GM18858 (cell line): ENCODE measurements around the gene DRAM1.
"Not testable (repeated sequence)": the region's sequence is repeated elsewhere in the genome, so short reads cannot be mapped to it uniquely, and the experiment has no call there.

Experiments used
- ATAC-seq: cut with Tn5 transposase; IDR thresholded peaks from one replicate; pipeline ENCODE4 v1.9.1; 2021; ENCODE audit not compliant: unreplicated experiment

The DRAM1 gene

GRCh38 chr12:101858361-101858760 is 19.0 kb upstream of the DRAM1 start:
- ATAC-seq, result no peak

GRCh38 chr12:101859664-101860607 is 17.4 kb upstream of the DRAM1 start:
- ATAC-seq, result peak; percentile 50

- ATAC-seq, result not testable (repeated sequence)
Observed at GRCh38 chr12:101861688-101862087, 15.7 kb upstream of the DRAM1 start.

- ATAC-seq, result no peak
Observed at GRCh38 chr12:101862245-101862644, 15.1 kb upstream of the DRAM1 start.

- no peak for ATAC-seq
Observed at GRCh38 chr12:101863981-101864380, 13.4 kb upstream of the DRAM1 start.

- no peak for ATAC-seq
Observed at GRCh38 chr12:101866615-101867373, 10.6 kb upstream of the DRAM1 start.

GRCh38 chr12:101867619-101868018 is 9.8 kb upstream of the DRAM1 start:
- not testable (repeated sequence) for ATAC-seq

- no peak for ATAC-seq
Observed at GRCh38 chr12:101870925-101871324, 6.5 kb upstream of the DRAM1 start.

- ATAC-seq, result no peak
Observed at GRCh38 chr12:101875162-101875561, 2.2 kb upstream of the DRAM1 start.

- ATAC-seq, result no peak
Observed at GRCh38 chr12:101876322-101876860, 989 bp upstream of the DRAM1 start.

- ATAC-seq, result no peak
Observed at GRCh38 chr12:101877806-101878242, 444 bp downstream of the DRAM1 start.

GRCh38 chr12:101878243-101878821 is 952 bp downstream of the DRAM1 start:
- ATAC-seq, result no peak

- no peak for ATAC-seq
Observed at GRCh38 chr12:101880769-101881168, 3.4 kb downstream of the DRAM1 start.

GRCh38 chr12:101881228-101881627 is 3.8 kb downstream of the DRAM1 start:
- no peak for ATAC-seq

GRCh38 chr12:101884174-101884573 is 6.8 kb downstream of the DRAM1 start:
- no peak for ATAC-seq

- not testable (repeated sequence) for ATAC-seq
Observed at GRCh38 chr12:101884781-101885340, 7.5 kb downstream of the DRAM1 start.

GRCh38 chr12:101885912-101886561 is 8.7 kb downstream of the DRAM1 start:
- ATAC-seq, result no peak

GRCh38 chr12:101889211-101889752 is 11.9 kb downstream of the DRAM1 start:
- ATAC-seq, result no peak

GRCh38 chr12:101891462-101891971 is 14.1 kb downstream of the DRAM1 start:
- peak; percentile 92 for ATAC-seq

GRCh38 chr12:101892794-101893193 is 15.4 kb downstream of the DRAM1 start:
- ATAC-seq, result no peak
